ENCODE results near the gene OR7D2. TPM values are rescaled to one million over a fixed set of nuclear protein-coding genes. Genes with fewer than 3 reads are reported as not detected.
"Not testable (repeated sequence)": the region's sequence is repeated elsewhere in the genome, so short reads cannot be mapped to it uniquely, and the experiment has no call there.

OR7D2 gene
- total RNA-seq, 1 donor from 2014 or later: 0.39 TPM

DNA sequence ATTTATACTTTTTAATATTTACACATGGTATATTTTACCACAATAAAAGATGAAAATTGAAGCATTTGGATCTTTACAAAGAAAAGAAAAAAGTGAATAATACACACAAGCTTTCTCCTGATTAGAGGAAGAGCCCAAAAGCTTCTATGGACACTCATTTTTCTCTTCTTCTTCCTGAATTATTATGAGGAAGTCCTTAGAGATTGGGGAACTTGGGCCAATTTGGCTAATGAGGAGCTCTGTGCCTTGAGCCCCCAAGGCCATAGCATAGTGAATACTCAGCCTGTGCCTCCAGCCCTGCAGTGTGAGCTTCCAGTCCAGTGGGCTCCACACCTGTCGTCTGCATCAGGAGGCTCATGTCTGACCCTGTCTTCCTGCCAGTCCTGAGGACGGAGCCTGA lies 19.3 kb downstream of the OR7D2 start:
- intact Hi-C loops (cut with micrococcal nuclease): not testable (repeated sequence)

DNA sequence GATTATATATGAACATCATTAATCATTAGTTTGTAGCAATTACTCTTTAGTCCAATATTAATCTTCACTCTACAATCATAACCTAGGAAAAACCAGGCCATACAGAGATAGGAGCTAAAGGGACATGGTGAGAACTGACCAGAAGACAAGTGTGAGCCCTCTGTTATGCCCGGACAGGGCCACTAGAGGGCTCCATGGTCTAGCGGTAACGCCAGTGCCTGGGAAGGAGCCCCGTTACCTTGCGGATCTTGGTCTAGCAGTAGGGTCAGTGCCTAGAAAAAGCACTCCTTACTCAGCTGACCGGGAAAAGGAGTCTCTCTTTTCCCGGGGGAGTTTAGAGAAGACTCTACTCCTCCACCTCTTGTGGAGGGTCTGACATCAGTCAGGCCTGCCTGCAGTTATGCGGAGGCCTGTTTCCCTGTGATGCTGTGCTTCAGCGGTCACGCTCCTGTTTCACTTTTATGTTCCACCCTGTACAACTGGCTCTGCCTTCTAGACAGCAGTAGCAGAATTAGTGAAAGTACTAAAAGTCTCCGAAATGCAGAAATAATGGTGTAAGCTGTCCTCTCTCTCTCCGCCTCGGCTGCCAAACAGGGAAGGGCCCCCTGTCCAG lies 26.8 kb downstream of the OR7D2 start:
- intact Hi-C loops (cut with micrococcal nuclease): loop anchor here (1.0 to 2.0 kb wide), 2 partner anchors 69 to 591 kb away; no protein-coding TSS in a partner anchor

DNA sequence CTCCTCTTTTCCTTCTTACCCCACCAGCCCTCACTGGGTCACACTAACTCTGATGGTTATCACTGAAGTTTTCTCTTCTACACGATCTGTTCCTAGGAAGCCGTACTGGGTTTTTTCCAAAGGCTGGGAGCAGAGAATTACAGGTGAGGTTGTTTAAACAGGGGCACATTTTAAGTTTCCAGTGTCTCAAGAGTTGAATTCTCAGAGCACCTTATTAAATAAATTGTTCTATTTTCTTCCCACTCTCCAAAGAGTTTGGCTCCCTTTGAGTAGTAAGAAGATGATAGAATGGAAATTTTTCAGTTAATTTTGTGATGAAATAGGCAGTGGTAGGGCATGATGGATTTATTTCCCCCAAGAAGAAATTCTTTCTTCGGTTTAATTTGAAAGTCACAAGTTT lies 40.7 kb downstream of the OR7D2 start, which contains the start of gene OR7D4:
TSS of gene OR7D4 (minus strand) at position 101 of the 400 bp plus-strand sequence. CDS start 4,752 bp downstream, outside the sequence.
- intact Hi-C loops (cut with micrococcal nuclease): no loop called here

Other genes with a start within 250 kb of the OR7D2 start
- not detected in 2 replicates for gene MUC16, start 168.6 kb upstream of the OR7D2 start, total RNA-seq
- gene OR1M1, start 91.9 kb upstream of the OR7D2 start, total RNA-seq: not detected in 2 replicates
- gene OR7G2, start 71.5 kb upstream of the OR7D2 start, total RNA-seq: not detected in 2 replicates
- not detected in 2 replicates for gene OR7G1, start 63.2 kb upstream of the OR7D2 start, total RNA-seq
- gene OR7G3, start 52.0 kb upstream of the OR7D2 start, total RNA-seq: not detected in 2 replicates
- 40.6 and 42.0 TPM in 2 replicates for gene ZNF317, start 38.6 kb upstream of the OR7D2 start, total RNA-seq
- gene OR7D4, start 40.6 kb downstream of the OR7D2 start, total RNA-seq: not detected in 2 replicates
- not detected in 2 replicates for gene OR7E24, start 72.0 kb downstream of the OR7D2 start, total RNA-seq
- gene ZNF699, start 130.9 kb downstream of the OR7D2 start, total RNA-seq: 6.7 and 7.1 TPM in 2 replicates
- 11.3 and 12.2 TPM in 2 replicates for gene ZNF559, start 145.2 kb downstream of the OR7D2 start, total RNA-seq
- 0.64 and 1.7 TPM in 2 replicates for gene ZNF177, start 184.0 kb downstream of the OR7D2 start, total RNA-seq

Data from T-helper 2 cell treated with Interferon-gamma antibody and Interleukin-4, amounts not matched to agents 100 ng/mL and 5 ng/mL, for 36 hours (primary cell).